ENCODE data around the gene ALAS1. TPM values are rescaled to one million over a fixed set of nuclear protein-coding genes. Genes with fewer than 3 reads are reported as not detected.
A peak's percentile ranks its signal among the peaks of the same experiment; 100 is the strongest.

ALAS1 gene
- total and polyA plus RNA-seq, 2 of the 13 experiments (the other 11 are each of a cell fraction or from before 2014, with no cell fraction given), result 36.0 to 43.2 TPM

DNA sequence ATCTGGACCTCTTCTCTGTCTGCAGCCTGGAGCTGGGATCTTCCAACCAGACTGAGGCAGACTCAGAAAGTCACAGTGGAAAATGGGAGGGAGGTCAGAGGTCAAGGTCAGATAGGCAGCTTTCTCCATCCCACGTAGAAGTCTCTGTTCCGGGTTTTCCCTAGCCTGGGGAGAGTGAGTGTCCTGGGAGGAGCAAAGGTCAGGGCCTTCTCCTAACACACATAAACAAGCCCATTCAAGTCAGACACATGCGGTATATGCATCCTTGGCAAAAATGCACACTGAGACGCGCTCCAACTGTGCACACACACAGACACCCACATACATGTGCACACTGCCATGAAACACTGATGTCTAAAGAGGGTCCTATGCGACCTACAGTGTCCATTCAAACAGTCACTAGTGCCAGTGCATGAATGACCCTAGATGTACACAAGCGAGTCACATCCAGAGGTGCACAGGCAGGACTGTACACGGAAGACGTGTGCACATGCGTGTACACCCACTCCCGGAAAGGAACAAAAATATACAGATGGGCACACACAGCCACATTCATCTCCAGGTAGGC lies 40.3 kb downstream of the ALAS1 start (continued):
- TF ChIP-seq, protein P1, sequence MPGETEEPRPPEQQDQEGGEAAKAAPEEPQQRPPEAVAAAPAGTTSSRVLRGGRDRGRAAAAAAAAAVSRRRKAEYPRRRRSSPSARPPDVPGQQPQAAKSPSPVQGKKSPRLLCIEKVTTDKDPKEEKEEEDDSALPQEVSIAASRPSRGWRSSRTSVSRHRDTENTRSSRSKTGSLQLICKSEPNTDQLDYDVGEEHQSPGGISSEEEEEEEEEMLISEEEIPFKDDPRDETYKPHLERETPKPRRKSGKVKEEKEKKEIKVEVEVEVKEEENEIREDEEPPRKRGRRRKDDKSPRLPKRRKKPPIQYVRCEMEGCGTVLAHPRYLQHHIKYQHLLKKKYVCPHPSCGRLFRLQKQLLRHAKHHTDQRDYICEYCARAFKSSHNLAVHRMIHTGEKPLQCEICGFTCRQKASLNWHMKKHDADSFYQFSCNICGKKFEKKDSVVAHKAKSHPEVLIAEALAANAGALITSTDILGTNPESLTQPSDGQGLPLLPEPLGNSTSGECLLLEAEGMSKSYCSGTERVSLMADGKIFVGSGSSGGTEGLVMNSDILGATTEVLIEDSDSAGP (CRISPR knock-in tag; IDR thresholded peaks at IDR 0.05; ENCODE audit: borderline replicate concordance), result peak; percentile 53; the same call in 1 of the 2 replicates
- TF ChIP-seq RFXAP (CRISPR knock-in tag; IDR thresholded peaks at IDR 0.05; ENCODE audit: borderline replicate concordance) (0 out of 2 replicates have a peak, but pooled peaks have one; percentile 56), FOXP1 (IDR thresholded peaks at IDR 0.05) (no peak), FOXP1 (CRISPR knock-in tag; IDR thresholded peaks at IDR 0.05) (peak; percentile 69), ZNF343 (CRISPR knock-in tag; IDR thresholded peaks at IDR 0.05) (0 out of 2 replicates have a peak, but pooled peaks have one; percentile 2), ZNF264 (CRISPR knock-in tag; IDR thresholded peaks at IDR 0.05) (peak; percentile 47; the same call in 1 of the 2 replicates), SOX6 (IDR thresholded peaks at IDR 0.05) (no peak), SOX6 (CRISPR knock-in tag; IDR thresholded peaks at IDR 0.05) (peak; percentile 35), FOXJ3 (CRISPR knock-in tag; IDR thresholded peaks at IDR 0.05; ENCODE audit: borderline replicate concordance) (peak; percentile 63; the same call in 1 of the 2 replicates), ZKSCAN5 (CRISPR knock-in tag; IDR thresholded peaks at IDR 0.05) (no peak), POLR2A (IDR thresholded peaks at IDR 0.05; ENCODE audit: insufficient read depth in 1 of 2, low read depth in 2 of 2, low read length in 2 of 2) (peak in 1 of 2 experiments; percentile 56; a peak in 1 of 4 replicates), FOXA3 (CRISPR knock-in tag; IDR thresholded peaks at IDR 0.05) (peak; percentile 58), MEIS1 (CRISPR knock-in tag; IDR thresholded peaks at IDR 0.05; ENCODE audit: borderline replicate concordance) (peak; percentile 58; the same call in 1 of the 2 replicates), FOXK2 (IDR thresholded peaks at IDR 0.05) (peak; percentile 92), ZNF431 (CRISPR knock-in tag; IDR thresholded peaks at IDR 0.05; ENCODE audit: borderline replicate concordance, low read depth) (no peak; the same call in 1 of the 2 replicates), ZNF619 (CRISPR knock-in tag; IDR thresholded peaks at IDR 0.05) (no peak), NR2F1 (CRISPR knock-in tag; IDR thresholded peaks at IDR 0.05) (peak; percentile 99), ZNF446 (CRISPR knock-in tag; IDR thresholded peaks at IDR 0.05) (no peak), ZSCAN31 (CRISPR knock-in tag; IDR thresholded peaks at IDR 0.05; ENCODE audit: low read depth) (peak; percentile 92; the same call in 1 of the 2 replicates), BRD4 (CRISPR knock-in tag; IDR thresholded peaks at IDR 0.05) (0 out of 2 replicates have a peak, but pooled peaks have one; percentile 14), DMAP1 (CRISPR knock-in tag; IDR thresholded peaks at IDR 0.05) (peak; percentile 55; the same call in 1 of the 2 replicates), ONECUT2 (CRISPR knock-in tag; IDR thresholded peaks at IDR 0.05) (no peak), YEATS2 (CRISPR knock-in tag; IDR thresholded peaks at IDR 0.05; ENCODE audit: borderline replicate concordance) (0 out of 2 replicates have a peak, but pooled peaks have one; percentile 14), PITX1 (CRISPR knock-in tag; IDR thresholded peaks at IDR 0.05) (peak; percentile 62; the same call in 1 of the 2 replicates)
- TF ChIP-seq, protein P2, sequence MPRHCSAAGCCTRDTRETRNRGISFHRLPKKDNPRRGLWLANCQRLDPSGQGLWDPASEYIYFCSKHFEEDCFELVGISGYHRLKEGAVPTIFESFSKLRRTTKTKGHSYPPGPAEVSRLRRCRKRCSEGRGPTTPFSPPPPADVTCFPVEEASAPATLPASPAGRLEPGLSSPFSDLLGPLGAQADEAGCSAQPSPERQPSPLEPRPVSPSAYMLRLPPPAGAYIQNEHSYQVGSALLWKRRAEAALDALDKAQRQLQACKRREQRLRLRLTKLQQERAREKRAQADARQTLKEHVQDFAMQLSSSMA (CRISPR knock-in tag; IDR thresholded peaks at IDR 0.05), result no peak
- TF ChIP-seq, protein P3, sequence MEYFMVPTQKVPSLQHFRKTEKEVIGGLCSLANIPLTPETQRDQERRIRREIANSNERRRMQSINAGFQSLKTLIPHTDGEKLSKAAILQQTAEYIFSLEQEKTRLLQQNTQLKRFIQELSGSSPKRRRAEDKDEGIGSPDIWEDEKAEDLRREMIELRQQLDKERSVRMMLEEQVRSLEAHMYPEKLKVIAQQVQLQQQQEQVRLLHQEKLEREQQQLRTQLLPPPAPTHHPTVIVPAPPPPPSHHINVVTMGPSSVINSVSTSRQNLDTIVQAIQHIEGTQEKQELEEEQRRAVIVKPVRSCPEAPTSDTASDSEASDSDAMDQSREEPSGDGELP (IDR thresholded peaks at IDR 0.05; ENCODE audit: borderline replicate concordance, low read depth), result 0 out of 2 replicates have a peak, but pooled peaks have one; percentile 31
- TF ChIP-seq, protein P4, sequence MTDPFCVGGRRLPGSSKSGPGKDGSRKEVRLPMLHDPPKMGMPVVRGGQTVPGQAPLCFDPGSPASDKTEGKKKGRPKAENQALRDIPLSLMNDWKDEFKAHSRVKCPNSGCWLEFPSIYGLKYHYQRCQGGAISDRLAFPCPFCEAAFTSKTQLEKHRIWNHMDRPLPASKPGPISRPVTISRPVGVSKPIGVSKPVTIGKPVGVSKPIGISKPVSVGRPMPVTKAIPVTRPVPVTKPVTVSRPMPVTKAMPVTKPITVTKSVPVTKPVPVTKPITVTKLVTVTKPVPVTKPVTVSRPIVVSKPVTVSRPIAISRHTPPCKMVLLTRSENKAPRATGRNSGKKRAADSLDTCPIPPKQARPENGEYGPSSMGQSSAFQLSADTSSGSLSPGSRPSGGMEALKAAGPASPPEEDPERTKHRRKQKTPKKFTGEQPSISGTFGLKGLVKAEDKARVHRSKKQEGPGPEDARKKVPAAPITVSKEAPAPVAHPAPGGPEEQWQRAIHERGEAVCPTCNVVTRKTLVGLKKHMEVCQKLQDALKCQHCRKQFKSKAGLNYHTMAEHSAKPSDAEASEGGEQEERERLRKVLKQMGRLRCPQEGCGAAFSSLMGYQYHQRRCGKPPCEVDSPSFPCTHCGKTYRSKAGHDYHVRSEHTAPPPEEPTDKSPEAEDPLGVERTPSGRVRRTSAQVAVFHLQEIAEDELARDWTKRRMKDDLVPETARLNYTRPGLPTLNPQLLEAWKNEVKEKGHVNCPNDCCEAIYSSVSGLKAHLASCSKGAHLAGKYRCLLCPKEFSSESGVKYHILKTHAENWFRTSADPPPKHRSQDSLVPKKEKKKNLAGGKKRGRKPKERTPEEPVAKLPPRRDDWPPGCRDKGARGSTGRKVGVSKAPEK (CRISPR knock-in tag; IDR thresholded peaks at IDR 0.05; ENCODE audit: borderline replicate concordance), result 0 out of 2 replicates have a peak, but pooled peaks have one; percentile 33

Data from HepG2 (cell line).